GM23248 (cell line): ENCODE results near the gene ANKS3.

Experiments
- EZH2 ChIP-seq: fragments of 200-600 bp; sonication (generic); IDR thresholded peaks from 2 replicates; pipeline ENCODE4 v1.6.1; 2018; ENCODE audit warnings: antibody characterized with exemption, mild to moderate bottlenecking; ENCODE audit not compliant: insufficient read depth, poor library complexity, severe bottlenecking
- EZH2phosphoT487 ChIP-seq: fragments of 200-600 bp; sonication (generic); IDR thresholded peaks from 2 replicates; pipeline ENCODE4 v1.6.1; 2018; ENCODE audit warnings: antibody characterized with exemption, moderate library complexity, mild to moderate bottlenecking, low read depth; ENCODE audit not compliant: insufficient read depth

GRCh38 chr16:4726616-4727015 lies 7.5 kb downstream of the ANKS3 start:
- TF ChIP-seq EZH2 (no peak), EZH2phosphoT487 (no peak)
